WTC11 (cell line): Measurements from ENCODE around the gene CAT. TPM values are rescaled to one million over a fixed set of nuclear protein-coding genes. Genes with fewer than 3 reads are reported as not detected.

Experiments used
- ATAC-seq: fragments of 200-7000 bp; cut with Tn5 transposase; 2 replicates; pipeline ENCODE4 v1.10.0; 2021; ENCODE audit warnings: mild to moderate bottlenecking, moderate library complexity
- CTCF ChIA-PET: fragments of 300-600 bp; sonication (Branson Sonifier 250); formaldehyde crosslinking; loops from one replicate; lab custom pipeline; 2021; ENCODE audit warnings: antibody characterized with exemption; lab: Charles Lee
- POLR2A ChIA-PET: fragments of 350-600 bp; sonication (Branson Sonifier 250); formaldehyde crosslinking; loops from one replicate; lab custom pipeline; 2021; ENCODE audit warnings: antibody characterized with exemption; lab: Charles Lee
- DNase-seq: peaks from one replicate; pipeline ENCODE4 v3.0.0; 2021; ENCODE audit warnings: low spot score
- H3K27ac Mint-ChIP-seq: 2 replicates; pipeline ENCODE4 v1.8.0; 2021; ENCODE audit warnings: mixed read lengths
- H3K27me3 Mint-ChIP-seq: 2 replicates; pipeline ENCODE4 v1.8.0; 2021; ENCODE audit warnings: low read depth, mild to moderate bottlenecking, moderate library complexity, mixed read lengths
- H3K36me3 Mint-ChIP-seq: 2 replicates; pipeline ENCODE4 v1.8.0; 2021; ENCODE audit warnings: mixed read lengths
- H3K4me1 Mint-ChIP-seq: 2 replicates; pipeline ENCODE4 v1.8.0; 2022; ENCODE audit warnings: mixed read lengths
- H3K4me3 Mint-ChIP-seq: 2 replicates; pipeline ENCODE4 v1.8.0; 2021; ENCODE audit warnings: mild to moderate bottlenecking, moderate library complexity, mixed read lengths
- H3K9me3 Mint-ChIP-seq: 2 replicates; pipeline ENCODE4 v1.8.0; 2021; ENCODE audit warnings: mixed read lengths
- AFF4 ChIP-seq: sonication (generic); formaldehyde crosslinking; IDR thresholded peaks from 2 replicates; pipeline ENCODE4 v1.8.1; 2023; ENCODE audit warnings: mild to moderate bottlenecking, missing genetic modification reagents, borderline replicate concordance
- ATF3 ChIP-seq: sonication (generic); formaldehyde crosslinking; conservative IDR thresholded peaks from 2 replicates; pipeline ENCODE4 v1.8.1; 2022; ENCODE audit warnings: mild to moderate bottlenecking, missing genetic modification reagents
- CTCF ChIP-seq: fragments of 200-600 bp; IDR thresholded peaks from 2 replicates; pipeline ENCODE4 v1.8.0; 2022; ENCODE audit warnings: antibody characterized with exemption
- ELF4 ChIP-seq: sonication (generic); formaldehyde crosslinking; IDR thresholded peaks from 2 replicates; pipeline ENCODE4 v1.8.1; 2022; ENCODE audit warnings: low read depth, mild to moderate bottlenecking, moderate library complexity, missing genetic modification reagents
- FOXK1 ChIP-seq: sonication (generic); formaldehyde crosslinking; IDR thresholded peaks from 2 replicates; pipeline ENCODE4 v1.8.0; 2022; ENCODE audit warnings: mild to moderate bottlenecking, moderate library complexity, missing genetic modification reagents
- FOXP1 ChIP-seq: sonication (generic); formaldehyde crosslinking; IDR thresholded peaks from 2 replicates; pipeline ENCODE4 v1.8.0; 2022; ENCODE audit warnings: missing genetic modification reagents, mild to moderate bottlenecking, moderate library complexity, borderline replicate concordance
- GTF2I ChIP-seq: fragments of 250-450 bp; sonication (Bioruptor Pico); conservative IDR thresholded peaks from 2 replicates; pipeline ENCODE4 v1.4.0; 2021; ENCODE audit warnings: mild to moderate bottlenecking
- NFYB ChIP-seq: sonication (generic); formaldehyde crosslinking; conservative IDR thresholded peaks from 2 replicates; pipeline ENCODE4 v1.8.0; 2022; ENCODE audit warnings: low read depth, missing genetic modification reagents
- NR2C2 ChIP-seq: sonication (generic); formaldehyde crosslinking; IDR thresholded peaks from 2 replicates; pipeline ENCODE4 v1.8.0; 2022; ENCODE audit warnings: mild to moderate bottlenecking, missing genetic modification reagents
- NR3C1 ChIP-seq: sonication (generic); formaldehyde crosslinking; conservative IDR thresholded peaks from 2 replicates; pipeline ENCODE4 v1.8.1; 2023; ENCODE audit warnings: low read depth, mild to moderate bottlenecking, missing genetic modification reagents
- OVOL2 ChIP-seq: fragments of 250-450 bp; sonication (Bioruptor Pico); IDR thresholded peaks from 2 replicates; pipeline ENCODE4 v1.9.0; 2021; ENCODE audit warnings: mild to moderate bottlenecking, borderline replicate concordance
- ZBTB21 ChIP-seq: sonication (generic); formaldehyde crosslinking; IDR thresholded peaks from 2 replicates; pipeline ENCODE4 v1.8.1; 2023; ENCODE audit warnings: mild to moderate bottlenecking, missing genetic modification reagents, borderline replicate concordance
- ZMAT4 ChIP-seq: fragments of 250-450 bp; sonication (Bioruptor Pico); IDR thresholded peaks from 2 replicates; pipeline ENCODE4 v1.9.0; 2021; ENCODE audit warnings: mild to moderate bottlenecking
- ZNF219 ChIP-seq: sonication (generic); formaldehyde crosslinking; IDR thresholded peaks from 2 replicates; pipeline ENCODE4 v1.8.0; 2023; ENCODE audit warnings: missing genetic modification reagents, mild to moderate bottlenecking, borderline replicate concordance
- ZNF317 ChIP-seq: sonication (generic); formaldehyde crosslinking; IDR thresholded peaks from 2 replicates; pipeline ENCODE4 v1.8.1; 2023; ENCODE audit warnings: low read depth, mild to moderate bottlenecking, moderate library complexity, missing genetic modification reagents, borderline replicate concordance
- ZNF416 ChIP-seq: fragments of 250-450 bp; sonication (Bioruptor Pico); IDR thresholded peaks from 2 replicates; pipeline ENCODE4 v1.9.0; 2021; ENCODE audit warnings: mild to moderate bottlenecking, inconsistent platforms
- total RNA-seq: library from RNA; stranded (reverse); gene quantifications from 3 replicates; pipeline ENCODE4 v1.2.3, GENCODE V29; 2021
- TF ChIP-seq, protein P1 (sequence below): sonication (generic); formaldehyde crosslinking; IDR thresholded peaks from 2 replicates; pipeline ENCODE4 v1.8.1; 2022; ENCODE audit warnings: mild to moderate bottlenecking, missing genetic modification reagents, moderate library complexity, borderline replicate concordance
- TF ChIP-seq, protein P2 (sequence below): sonication (generic); formaldehyde crosslinking; IDR thresholded peaks from 2 replicates; pipeline ENCODE4 v1.8.1; 2022; ENCODE audit warnings: low read depth, missing genetic modification reagents, borderline replicate concordance

CAT gene
- total RNA-seq, 1 experiment from 2014 or later: 9.3 TPM

GRCh38 chr11:34514597-34514996, 75.9 kb downstream of the CAT start:
- ATAC-seq (no peak), DNase-seq (no peak)
- no peak overlapping the region for H3K27ac Mint-ChIP-seq
- TF ChIP-seq ZBTB21 (CRISPR knock-in tag): no peak
- H3K4me1 Mint-ChIP-seq: peaks cover 20% of the 10 kb centered on the region
- no peaks in the 10 kb centered on the region for H3K27me3 Mint-ChIP-seq
- H3K4me3 Mint-ChIP-seq: no peak overlapping the region
- POLR2A ChIA-PET: no interaction called here
- CTCF ChIA-PET: interaction anchor here (0.9 to 3.3 kb wide), 4 partner anchors 10 to 148 kb away, joined by 3 to 24 read pairs (median 18); no protein-coding TSS in a partner anchor
- H3K9me3 Mint-ChIP-seq: no peaks in the 10 kb centered on the region
- H3K36me3 Mint-ChIP-seq: no peaks in the 10 kb centered on the region

DNA sequence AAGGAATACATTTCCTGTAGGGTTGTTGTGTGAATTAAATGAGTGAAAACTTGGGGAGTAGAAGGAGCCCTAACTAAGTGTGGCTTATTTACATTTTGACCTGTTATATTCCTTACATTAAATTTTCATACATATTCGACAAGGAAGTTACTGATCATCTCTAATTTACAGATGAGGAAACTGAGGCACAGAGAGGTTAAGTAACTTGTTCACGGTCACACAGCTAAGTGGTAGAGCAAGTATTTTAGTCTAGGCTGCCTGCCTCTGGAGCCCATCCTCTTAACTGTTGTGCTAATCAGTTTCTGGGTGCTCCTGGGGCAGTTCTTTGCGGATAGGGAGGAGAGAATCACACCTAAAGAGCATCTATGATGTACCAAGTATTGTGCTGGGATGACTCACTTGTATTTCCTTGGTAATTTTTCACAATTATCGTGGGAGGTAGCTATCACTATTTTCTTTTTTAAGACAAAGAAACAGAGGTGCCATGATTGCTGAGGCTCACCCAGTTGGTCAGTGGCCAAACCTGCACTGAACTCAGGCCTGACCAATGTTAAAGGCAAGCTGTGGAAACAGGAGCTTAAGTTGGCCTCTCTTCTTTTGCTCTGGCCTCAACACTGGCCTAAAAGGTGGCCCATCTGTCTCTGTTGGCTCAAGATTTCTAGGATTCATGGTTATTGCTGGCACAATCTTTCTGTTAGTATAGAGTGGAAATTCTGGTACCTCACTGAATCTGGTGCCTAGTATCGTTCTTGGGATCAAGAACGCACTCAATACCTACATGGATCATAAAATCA, 77.7 kb downstream of the CAT start:
- Mint-ChIP-seq H3K4me1 (peaks cover 20% of the 10 kb centered on the region), H3K36me3 (no peaks in the 10 kb centered on the region), H3K9me3 (no peaks in the 10 kb centered on the region), H3K27me3 (no peaks in the 10 kb centered on the region), H3K4me3 (no peak overlapping the region), H3K27ac (no peak overlapping the region)
- CTCF ChIA-PET: interaction anchor here (1.2 kb wide), 1 partner anchor 24 kb away, joined by 3 read pairs; no protein-coding TSS in a partner anchor
- DNase-seq: no peak
- no peak for ATAC-seq
- TF ChIP-seq ELF4 (CRISPR knock-in tag) (no peak), ZNF416 (CRISPR knock-in tag) (no peak), ZMAT4 (CRISPR knock-in tag) (no peak), AFF4 (CRISPR knock-in tag) (no peak), ZNF219 (no peak), NFYB (no peak), NR3C1 (CRISPR knock-in tag) (no peak), FOXP1 (CRISPR knock-in tag) (no peak), FOXK1 (CRISPR knock-in tag) (no peak), GTF2I (CRISPR knock-in tag) (no peak), NR2C2 (CRISPR knock-in tag) (no peak), CTCF (no peak), ZNF317 (CRISPR knock-in tag) (no peak), OVOL2 (no peak), ATF3 (CRISPR knock-in tag) (no peak)
- TF ChIP-seq, protein P1, sequence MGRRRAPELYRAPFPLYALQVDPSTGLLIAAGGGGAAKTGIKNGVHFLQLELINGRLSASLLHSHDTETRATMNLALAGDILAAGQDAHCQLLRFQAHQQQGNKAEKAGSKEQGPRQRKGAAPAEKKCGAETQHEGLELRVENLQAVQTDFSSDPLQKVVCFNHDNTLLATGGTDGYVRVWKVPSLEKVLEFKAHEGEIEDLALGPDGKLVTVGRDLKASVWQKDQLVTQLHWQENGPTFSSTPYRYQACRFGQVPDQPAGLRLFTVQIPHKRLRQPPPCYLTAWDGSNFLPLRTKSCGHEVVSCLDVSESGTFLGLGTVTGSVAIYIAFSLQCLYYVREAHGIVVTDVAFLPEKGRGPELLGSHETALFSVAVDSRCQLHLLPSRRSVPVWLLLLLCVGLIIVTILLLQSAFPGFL: no peak
- TF ChIP-seq, protein P2, sequence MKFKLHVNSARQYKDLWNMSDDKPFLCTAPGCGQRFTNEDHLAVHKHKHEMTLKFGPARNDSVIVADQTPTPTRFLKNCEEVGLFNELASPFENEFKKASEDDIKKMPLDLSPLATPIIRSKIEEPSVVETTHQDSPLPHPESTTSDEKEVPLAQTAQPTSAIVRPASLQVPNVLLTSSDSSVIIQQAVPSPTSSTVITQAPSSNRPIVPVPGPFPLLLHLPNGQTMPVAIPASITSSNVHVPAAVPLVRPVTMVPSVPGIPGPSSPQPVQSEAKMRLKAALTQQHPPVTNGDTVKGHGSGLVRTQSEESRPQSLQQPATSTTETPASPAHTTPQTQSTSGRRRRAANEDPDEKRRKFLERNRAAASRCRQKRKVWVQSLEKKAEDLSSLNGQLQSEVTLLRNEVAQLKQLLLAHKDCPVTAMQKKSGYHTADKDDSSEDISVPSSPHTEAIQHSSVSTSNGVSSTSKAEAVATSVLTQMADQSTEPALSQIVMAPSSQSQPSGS (CRISPR knock-in tag): no peak
- POLR2A ChIA-PET: no interaction called here
